ENCODE measurements around the gene C2CD4D.
"Not testable (repeated sequence)": the region's sequence is repeated elsewhere in the genome, so short reads cannot be mapped to it uniquely, and the experiment has no call there.

C2CD4D gene

DNA sequence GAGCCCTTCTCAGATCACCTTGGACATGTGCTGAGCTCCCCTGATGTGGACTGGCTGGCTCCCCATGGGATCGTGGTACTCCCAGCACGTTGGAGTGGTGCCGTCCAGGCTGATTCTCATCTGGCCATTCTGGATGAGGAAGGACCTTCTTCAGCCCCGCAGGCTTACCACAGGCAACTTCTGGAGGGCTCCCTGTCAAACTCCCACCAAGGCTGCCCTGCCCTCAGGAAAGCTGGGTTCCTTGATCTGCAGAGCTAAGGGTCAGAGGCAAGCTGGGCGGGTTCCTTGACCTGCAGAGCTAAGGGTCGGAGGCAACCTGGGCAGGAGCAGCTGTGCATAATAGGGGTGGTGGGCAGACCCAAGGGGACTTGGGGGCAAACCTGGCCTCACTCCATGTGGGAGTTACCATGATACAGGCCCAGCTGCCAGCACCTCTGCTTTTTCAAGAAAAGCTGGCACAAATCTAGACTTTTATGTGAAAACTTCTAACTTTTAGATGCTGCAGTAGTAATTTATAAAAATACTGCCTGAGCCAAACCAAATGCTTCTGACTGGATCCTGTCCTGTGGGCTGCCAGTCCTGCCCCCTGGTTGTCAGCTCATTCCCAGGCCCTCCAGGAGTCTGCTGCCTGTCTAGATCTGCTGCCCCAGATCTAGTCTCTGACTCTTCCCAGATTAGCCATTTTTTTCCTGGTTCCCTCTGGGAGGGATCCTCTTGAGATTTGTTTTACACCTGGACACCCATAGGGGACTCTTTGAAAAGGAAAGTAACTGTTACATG lies 19.5 kb upstream of the C2CD4D start:
- no peak for DNase-seq (ENCODE audit: extremely low read depth in 1 of 2, low read depth in 1 of 2)

DNA sequence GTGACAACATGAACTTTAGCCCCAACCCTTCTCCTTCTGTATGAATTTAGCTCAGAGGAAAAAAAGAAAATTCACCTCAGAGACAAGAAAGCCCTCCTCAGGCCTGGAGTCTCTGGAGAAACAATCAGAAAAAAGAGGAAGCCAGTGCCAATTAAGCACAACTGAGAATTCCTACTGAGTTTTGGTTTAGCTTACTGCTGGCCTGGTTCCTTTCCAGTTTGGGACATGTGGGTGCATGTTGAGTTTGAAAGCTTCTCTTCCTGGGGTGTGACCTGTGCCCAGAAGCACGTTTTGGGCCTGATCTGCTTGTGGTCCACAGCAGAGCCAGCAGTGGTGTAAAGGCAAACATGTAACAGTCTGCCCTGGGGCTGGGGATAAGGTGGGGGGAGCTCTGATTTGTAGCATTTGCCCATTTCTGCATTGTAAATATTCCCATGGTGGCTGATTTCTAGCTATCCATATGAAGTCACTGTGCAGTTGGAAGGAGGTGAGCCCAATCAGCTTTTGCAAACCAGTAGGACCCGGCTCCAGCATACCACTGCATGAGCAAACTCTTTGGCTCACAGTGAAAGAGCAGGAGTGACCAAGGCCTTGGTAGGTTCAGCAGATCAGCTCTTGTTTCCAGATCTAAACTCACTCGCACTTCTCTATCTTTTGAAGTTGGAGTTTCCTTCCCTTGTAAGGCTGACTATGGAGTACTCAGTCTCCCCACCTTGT lies 18.6 kb upstream of the C2CD4D start:
- no peak for DNase-seq (ENCODE audit: extremely low read depth in 1 of 2, low read depth in 1 of 2)

DNA sequence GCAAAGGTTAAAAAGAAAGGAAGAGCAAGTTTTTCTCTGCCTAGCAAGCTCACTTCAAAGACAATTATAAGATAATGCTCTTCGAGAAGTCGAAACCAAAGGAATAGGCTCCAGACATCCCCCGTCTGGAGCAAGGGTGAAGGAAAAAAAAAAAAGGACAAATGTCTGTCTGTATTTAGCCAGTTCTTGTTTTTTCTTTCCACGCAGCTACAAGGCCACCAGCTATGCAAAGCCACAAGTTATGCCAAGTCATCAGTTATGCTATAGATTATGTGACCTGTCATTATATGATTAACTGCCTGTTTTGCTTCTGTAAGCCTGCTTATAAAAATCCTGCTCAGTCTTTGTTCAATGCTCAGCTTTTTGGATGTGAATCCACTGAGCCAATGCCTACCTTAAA lies 16.3 kb upstream of the C2CD4D start:
- DNase-seq (ENCODE audit: extremely low read depth in 1 of 2, low read depth in 1 of 2): no peak

DNA sequence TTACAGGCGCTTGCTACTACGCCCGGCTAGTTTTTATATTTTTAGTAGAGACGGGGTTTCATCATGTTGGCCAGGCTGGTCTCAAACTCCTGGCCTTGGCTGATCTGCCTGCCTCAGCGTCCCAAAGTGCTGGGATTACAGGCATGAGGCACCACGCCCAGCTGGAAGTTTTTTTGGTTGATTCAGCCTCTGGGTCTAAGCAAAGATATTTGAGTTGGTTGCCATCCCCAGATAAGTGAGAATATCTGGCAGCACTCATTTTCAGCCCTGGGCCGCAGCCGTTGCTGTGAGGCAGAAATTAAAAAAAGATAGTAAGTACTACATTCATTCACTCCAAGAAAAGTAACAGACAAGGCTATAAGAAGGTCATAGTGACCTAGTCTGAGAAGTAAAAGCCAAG lies 15.9 kb upstream of the C2CD4D start:
- not testable (repeated sequence) for DNase-seq (ENCODE audit: extremely low read depth in 1 of 2, low read depth in 1 of 2)

DNA sequence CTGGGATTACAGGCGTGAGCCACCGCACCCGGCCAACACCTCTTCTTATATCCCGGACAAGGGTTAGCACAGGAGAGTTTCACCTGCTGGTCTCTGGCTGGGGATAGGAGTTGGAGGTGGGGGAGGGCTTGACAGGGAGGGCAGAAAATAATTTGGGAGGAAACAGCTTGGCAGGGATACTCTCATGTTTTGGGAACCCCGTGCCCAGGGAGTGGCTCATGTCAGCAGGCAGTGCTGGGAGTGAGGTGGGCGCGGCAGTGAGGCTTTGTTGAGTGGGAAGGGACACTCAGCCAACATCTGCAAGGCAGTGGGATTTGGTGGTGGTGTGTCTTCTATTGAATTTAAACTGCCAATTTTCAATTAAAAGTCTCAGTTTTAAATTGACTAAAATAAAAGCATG lies 15.0 kb upstream of the C2CD4D start:
- no peak for DNase-seq (ENCODE audit: extremely low read depth in 1 of 2, low read depth in 1 of 2)

DNA sequence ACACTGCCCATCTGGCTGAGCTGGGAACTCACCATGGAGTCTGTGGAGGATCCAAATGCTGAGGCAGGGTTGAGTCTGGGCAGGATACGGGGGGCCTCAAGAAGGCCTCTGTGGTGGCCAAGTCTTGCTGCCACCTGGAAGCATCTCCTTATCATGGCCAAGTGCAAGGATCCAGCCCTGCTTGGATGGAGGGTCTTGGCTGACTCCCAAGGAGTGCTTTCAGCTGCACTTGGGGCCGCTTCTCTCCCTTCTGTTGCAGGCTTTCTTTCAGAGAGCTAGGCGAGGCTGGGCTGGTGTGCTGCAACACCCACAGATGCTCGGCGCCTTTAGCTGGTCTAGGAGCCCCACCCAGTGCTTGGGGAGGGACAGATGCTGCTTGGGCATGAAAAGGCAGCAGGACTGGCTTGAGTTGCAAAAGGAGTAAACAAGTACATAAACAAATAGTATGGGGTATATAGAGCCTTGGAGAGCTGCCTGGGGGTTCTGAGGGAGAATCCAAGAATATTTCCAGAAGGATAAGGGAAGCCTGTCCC lies 13.9 kb upstream of the C2CD4D start, which contains the start of gene THEM5:
TSS of gene THEM5 (minus strand) at position 302 of the 533 bp plus-strand sequence. CDS start at position 155, 147 bp downstream.
- no peak for DNase-seq (ENCODE audit: extremely low read depth in 1 of 2, low read depth in 1 of 2)

DNA sequence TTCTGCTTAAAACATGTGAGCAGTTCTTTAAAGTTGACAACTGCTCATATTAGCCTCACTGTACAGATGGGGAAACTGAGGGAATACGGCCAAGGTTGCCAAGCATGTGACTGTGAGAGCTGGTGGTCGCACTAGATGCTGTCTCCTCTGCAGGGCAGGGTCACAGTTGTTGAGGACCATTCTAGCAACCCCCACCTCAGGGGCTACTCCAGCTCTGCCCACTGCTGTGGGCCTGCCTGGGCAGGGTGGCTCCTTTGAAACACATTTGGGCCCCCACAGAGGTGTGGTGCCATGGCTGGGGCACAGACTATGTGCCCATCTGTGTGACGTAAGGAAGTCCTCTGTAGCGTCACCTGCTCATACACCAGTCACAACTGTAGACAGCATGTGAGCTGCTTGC lies 13.1 kb upstream of the C2CD4D start:
- no peak for DNase-seq (ENCODE audit: extremely low read depth in 1 of 2, low read depth in 1 of 2)

DNA sequence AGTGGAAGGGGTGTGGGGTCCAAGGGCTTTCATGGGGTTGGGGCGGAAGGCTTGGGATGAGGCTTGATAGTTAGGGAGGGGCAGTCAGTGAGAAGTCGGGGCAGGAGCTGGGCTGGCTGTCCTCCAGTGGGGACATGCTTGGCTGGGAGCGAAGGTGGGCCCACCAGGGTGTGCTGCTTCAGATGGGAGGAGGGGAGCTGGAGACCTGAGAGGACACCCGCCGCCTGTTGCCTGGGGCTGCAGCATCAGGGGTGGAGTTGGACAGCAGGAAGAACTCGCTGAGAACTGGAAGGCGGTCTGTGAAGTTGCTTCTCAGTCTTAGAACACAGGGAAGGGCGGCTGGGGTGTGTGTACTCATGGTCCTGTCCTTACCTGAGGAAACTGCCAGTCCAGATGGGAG lies 12.3 kb upstream of the C2CD4D start:
- DNase-seq (ENCODE audit: extremely low read depth in 1 of 2, low read depth in 1 of 2): no peak

DNA sequence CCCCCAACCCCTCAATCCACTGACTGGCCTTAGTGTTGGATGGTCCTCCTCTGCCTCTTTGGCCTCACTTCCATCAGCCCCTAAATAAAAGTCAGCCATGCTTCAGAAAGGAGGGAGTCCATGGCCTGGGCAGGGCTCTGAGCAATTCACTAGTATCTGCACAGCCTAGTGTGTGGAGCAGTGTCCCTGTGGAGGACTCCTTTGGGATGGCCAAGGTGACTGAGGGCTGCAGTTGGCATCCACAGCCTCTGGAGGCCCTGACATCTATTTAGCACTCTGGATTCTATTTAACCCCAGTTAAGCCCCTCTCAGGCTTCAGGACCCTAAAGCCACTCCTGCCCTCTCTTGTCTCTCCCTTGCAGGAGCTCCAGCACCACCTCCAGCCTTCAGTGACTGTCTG lies 10.3 kb upstream of the C2CD4D start:
- DNase-seq (ENCODE audit: extremely low read depth in 1 of 2, low read depth in 1 of 2): no peak

DNA sequence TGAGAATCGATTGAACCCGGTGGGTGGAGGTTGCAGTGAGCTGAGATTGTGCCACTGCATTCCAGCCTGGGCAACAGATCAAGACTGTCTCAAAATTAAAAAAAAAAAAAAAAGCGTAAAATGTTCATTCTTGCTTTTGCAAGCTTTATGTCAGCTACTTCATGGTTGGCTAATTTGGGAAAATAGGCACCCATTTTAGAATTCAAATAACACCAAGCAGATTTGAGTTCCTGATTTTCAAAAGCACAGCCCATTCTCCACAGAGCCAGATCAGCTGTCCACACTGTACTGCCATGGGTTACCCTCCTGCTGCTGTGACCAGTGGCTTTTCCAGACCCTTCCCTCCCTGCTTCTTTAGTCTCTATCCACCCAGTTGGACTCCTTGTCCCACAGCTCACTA lies 9.5 kb upstream of the C2CD4D start:
- DNase-seq (ENCODE audit: extremely low read depth in 1 of 2, low read depth in 1 of 2): no peak

DNA sequence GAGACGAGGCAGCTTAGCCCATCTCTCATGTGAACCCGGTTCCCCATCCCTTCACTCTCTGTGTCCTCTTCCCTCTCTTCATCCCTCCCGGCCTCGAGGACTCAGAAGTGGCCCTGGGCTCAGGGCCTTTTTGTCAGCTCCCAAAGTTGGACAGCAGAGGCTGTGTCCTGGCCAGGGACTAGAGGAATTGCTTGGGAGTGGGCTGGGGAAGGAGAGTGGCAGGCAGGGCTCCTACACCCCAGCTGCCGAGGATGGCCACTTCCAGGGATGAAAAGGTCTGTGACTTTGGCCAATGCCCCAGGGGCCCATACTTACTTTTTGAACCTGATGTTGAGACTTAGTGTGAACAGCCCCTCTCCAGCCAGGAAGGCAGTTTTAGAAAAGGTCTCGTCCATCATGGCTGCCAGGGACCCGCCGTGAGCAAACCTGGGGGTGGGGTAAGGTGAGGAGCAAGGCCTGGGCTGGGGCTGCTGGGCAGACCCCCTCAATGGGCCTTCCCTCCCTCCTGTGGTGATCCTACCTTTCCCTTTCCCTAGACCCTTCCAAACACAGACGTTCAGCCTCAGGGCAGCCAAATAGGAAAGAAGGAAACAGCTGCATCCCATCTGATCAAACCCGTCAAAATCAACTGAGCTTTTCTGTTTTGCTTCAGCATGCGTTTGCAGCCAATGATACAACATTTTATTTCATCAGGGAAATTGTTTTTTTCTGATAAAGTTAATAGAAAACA lies 8.4 kb upstream of the C2CD4D start:
- DNase-seq (ENCODE audit: extremely low read depth in 1 of 2, low read depth in 1 of 2): no peak

DNA sequence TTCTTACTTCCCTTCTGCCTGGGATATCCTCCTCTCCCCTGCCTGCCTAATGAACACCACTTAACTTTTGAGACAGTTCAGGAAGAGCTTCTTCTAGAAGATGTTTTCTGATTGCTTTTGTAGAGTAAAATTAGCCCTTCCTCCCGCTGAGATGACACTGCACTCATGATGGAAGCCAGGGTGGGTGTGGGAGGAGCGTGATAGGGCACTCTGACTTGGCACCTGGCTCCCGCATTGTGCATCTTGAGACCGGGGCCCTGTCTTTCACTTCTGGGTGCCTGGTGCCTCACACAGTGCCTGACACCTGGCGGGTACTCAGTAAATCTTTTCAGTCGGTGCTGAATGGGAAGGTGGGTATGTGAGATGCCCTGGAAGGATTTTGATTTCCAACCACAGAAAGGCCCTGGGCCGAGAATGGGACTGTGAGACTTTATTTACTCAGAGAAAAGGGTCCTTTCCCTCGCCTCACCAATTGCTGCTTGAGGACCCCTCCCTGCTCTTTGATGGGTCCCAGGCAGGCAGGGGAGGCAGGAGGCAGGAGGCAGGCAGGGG lies 7.1 kb upstream of the C2CD4D start:
- no peak for DNase-seq (ENCODE audit: extremely low read depth in 1 of 2, low read depth in 1 of 2)

DNA sequence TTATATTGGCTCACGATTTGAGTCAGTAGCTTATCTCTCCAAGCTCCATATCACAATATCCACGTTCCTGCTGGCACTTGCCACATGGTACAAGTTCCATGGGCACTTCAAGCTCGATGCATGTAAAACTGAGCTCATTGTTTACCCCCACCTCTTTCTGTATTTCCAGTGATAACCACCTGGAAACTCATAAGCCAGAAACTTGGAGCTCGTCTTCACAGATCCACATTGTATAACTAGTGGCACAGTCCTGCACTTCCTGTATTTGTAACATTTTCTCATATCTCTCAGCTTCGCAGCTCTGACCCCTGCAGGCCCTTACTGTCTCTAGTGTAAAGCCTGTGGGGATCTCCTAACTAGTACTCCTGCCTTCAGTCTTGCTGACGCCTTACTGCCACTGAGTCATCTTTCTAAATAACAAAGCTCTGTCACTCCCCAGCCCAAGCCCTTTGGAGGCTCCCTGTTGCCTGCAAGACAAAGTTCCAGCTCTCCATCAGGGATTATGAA lies 6.5 kb upstream of the C2CD4D start:
- DNase-seq (ENCODE audit: extremely low read depth in 1 of 2, low read depth in 1 of 2): peak in 1 of 2 donors; percentile 34

DNA sequence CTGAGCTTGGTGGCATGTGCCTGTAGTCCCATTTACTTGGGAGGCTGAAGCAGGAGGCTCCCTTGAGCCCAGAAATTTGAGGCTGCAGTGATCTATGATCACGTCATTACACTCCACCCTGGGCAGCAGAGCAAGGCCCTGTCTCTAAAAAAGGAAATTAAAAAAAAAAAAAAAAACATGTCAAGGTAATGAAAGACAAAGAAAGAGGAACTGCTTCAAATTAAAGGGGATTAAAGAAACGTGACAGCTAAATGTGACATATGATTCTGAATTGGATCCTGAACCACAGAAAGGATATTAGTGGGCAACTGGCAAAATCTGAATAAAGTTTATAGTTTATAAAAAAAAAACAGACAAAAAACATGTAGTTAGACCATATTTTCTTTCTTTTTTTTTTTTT lies 3.8 kb upstream of the C2CD4D start:
- DNase-seq (ENCODE audit: extremely low read depth in 1 of 2, low read depth in 1 of 2): no peak

DNA sequence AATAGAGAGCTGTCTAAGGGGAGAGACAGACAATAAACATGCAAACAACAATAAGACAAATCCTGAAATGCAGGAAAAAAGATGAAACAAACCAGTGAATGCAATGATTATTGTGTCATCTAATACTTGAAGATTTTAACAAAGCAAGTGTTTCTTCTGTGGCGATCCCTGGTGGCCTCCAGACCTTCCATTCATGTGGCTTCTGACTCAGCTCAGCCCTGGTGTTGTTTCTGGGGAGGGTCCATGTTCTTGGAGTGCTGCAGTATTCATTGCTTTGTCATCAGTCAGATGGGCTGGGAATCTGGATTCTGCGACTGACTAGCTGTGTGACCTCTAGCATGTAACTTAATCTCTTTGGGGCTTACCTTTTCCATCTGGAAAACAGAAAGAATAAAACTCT lies 1.5 kb upstream of the C2CD4D start:
- DNase-seq (ENCODE audit: extremely low read depth in 1 of 2, low read depth in 1 of 2): no peak

DNA sequence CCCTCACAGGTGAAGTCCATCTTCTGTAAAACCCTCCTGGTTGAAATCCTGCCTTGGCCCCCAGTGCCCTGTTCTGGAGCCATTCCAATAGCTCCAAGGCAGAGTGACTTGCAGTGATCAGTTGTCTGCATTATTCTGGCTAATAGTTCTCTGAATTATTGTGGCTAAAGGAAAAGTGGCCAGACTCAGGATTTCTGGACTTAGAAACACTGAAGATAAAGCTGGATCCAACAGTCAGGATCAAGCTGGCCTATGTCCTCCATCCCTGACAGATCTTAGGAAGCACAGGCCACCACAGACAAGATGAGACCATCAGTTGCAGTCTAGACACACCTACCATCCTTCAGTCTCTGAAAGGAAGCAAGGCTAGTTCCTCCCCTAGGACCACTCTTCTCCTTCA lies 801 bp upstream of the C2CD4D start:
- no peak for DNase-seq (ENCODE audit: extremely low read depth in 1 of 2, low read depth in 1 of 2)

DNA sequence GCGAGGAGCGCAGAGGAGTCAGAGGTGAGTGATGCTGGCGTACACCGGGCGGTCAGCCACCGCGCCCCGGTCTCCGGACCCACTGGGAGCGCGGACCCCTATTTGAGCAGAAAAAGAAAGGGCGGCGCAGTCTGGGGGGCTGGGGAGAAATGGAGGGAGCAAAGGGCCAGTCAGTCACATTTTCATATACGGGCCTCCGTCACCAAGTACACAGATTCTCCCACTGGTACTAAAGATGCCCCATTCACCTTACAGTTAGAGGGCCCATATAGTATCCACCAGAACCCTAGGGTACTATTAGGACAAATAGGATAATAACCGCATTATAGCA lies 573 bp downstream of the C2CD4D start:
- DNase-seq (ENCODE audit: extremely low read depth in 1 of 2, low read depth in 1 of 2): no peak

DNA sequence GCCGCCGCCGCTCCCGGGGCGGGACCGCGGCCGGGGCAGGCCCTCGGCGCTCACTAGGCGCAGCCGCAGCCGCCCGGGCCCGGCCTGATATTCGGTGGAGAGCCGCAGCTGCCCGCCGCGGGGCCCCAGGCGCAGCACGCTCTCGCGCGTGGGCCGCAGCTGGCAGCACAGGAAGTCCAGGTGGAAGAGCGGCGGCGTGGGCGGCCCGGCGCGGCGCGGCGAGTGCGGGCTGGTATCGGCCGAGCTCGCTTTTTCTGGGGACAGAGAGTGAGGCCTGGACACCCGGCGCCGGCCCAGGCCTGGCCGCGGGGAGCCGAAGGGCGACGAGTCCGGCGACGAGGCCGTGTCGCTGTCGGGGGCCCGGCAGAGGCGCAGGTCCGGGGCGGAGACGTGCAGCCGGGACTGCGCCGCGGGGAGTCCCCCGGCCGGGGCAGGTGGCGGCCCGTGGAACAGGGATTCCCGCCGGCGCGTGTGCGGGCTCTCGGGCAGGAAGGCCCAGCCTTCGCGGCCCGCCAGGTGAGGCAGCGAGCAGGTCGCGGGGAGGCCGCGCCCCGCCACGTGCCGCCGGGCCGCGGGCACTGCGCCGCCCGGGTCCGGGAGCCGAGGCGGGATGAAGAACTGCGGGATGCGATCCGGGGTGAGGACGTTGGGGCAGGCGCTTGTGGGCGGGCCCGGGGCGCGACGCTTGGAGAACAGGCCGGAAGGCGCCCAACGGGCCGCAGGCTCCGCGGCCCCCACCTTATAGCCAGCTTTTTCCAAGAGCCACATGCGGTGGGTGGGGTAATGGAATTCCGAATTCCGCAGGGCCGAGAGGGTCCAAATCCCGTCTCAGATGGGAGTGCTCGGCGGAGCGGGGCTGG lies 1.2 kb downstream of the C2CD4D start:
- peak in 1 of 2 donors; percentile 20 for DNase-seq (ENCODE audit: extremely low read depth in 1 of 2, low read depth in 1 of 2)

DNA sequence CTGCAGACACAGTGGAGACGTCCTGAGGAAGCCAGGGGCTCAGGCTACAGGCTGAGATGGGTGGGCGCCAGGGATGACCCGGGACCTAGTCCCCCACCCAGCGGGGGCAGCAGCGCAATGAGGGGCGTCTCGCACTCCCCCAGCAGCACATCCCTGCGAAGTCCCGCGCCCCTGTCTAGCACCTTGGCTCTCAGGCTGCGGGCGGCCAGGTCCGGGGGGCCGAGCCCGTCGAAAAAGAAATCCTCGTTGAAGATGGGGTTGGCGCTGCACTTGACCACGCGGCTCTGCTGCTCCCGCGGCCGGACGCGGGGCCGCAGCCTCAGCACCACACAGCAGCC lies 1.8 kb downstream of the C2CD4D start:
- DNase-seq (ENCODE audit: extremely low read depth in 1 of 2, low read depth in 1 of 2): no peak

DNA sequence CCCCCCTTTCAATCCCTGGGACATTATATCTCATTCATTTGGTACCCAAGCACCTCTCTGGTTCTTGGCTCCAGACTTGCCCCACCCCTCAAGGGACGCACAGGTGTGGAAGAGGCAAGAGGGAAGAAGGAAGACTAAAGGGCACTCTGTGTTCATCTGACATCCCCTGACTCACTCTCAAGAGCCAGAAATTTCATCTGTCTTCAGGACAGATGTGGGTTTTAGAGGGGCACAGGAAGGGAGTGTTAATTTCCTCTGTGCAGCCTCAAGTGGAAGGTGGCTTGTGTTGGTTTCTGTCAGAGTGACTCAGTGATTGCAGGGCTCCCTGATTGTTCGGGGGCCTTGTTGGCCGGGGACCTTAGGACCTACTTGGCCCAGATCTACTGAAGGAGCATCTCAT lies 2.4 kb downstream of the C2CD4D start:
- peak in 1 of 2 donors; percentile 46 for DNase-seq (ENCODE audit: extremely low read depth in 1 of 2, low read depth in 1 of 2)

All from stimulated activated CD8-positive, alpha-beta memory T cell treated with anti-CD3 and anti-CD28 coated beads, Interleukin-7, amount 100 ng/mL, for 48 hours (primary cell).